ENCODE results near the gene MRPL41. TPM values are rescaled to one million over a fixed set of nuclear protein-coding genes. Genes with fewer than 3 reads are reported as not detected.
"Not testable (repeated sequence)": the region's sequence is repeated elsewhere in the genome, so short reads cannot be mapped to it uniquely, and the experiment has no call there.

MRPL41 gene
- total RNA-seq, 3 donors from 2014 or later = 81.6 to 99.0 (median 86.3) TPM

GRCh38 chr9:137516144-137516917, 35.3 kb upstream of the MRPL41 start:
- DNase-seq (no peak), ATAC-seq (no peak)
- H3K4me1 Mint-ChIP-seq (ENCODE audit: low read depth) = peaks cover 4% of the 10 kb centered on the region
- no peaks in the 10 kb centered on the region for H3K9me3 Mint-ChIP-seq
- no peaks in the 10 kb centered on the region for H3K36me3 Mint-ChIP-seq (ENCODE audit: insufficient read depth)
- H3K4me3 Mint-ChIP-seq = no peak overlapping the region
- no peaks in the 10 kb centered on the region for H3K27me3 Mint-ChIP-seq (ENCODE audit: low read depth)

GRCh38 chr9:137518661-137519459, 32.8 kb upstream of the MRPL41 start:
- not testable (repeated sequence) for ATAC-seq; H3K4me3 Mint-ChIP-seq; H3K4me1 Mint-ChIP-seq (ENCODE audit: low read depth); DNase-seq; H3K36me3 Mint-ChIP-seq (ENCODE audit: insufficient read depth); H3K9me3 Mint-ChIP-seq; H3K27me3 Mint-ChIP-seq (ENCODE audit: low read depth)

DNA sequence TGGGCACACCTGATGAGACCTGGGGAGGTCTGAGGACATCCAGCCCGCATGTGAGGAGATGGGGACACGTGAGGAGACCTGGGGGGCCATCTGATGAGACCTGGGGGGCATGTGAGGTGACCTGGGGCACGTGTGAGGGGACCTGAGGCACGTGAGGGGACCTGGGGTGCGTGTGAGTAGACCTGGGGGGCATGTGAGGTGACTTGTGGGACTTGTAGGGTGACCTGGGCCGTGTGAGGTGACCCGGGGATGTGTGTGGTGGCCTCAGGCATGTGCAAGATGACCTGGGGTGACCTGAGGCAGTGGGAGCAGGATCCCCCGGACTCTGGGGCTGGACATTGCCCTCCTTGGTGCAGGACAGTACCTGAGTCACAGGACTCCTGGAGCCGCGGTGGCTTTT, 32.1 kb upstream of the MRPL41 start:
- H3K9me3 Mint-ChIP-seq = no peaks in the 10 kb centered on the region
- H3K4me1 Mint-ChIP-seq (ENCODE audit: low read depth) = no peaks in the 10 kb centered on the region
- no peak overlapping the region for H3K4me3 Mint-ChIP-seq
- H3K36me3 Mint-ChIP-seq (ENCODE audit: insufficient read depth) = no peaks in the 10 kb centered on the region
- ATAC-seq = no peak
- DNase-seq = no peak
- H3K27me3 Mint-ChIP-seq (ENCODE audit: low read depth) = no peaks in the 10 kb centered on the region

GRCh38 chr9:137520614-137521404, 30.9 kb upstream of the MRPL41 start:
- Mint-ChIP-seq H3K27me3 (ENCODE audit: low read depth) (no peaks in the 10 kb centered on the region), H3K9me3 (no peaks in the 10 kb centered on the region), H3K4me3 (no peak overlapping the region), H3K4me1 (ENCODE audit: low read depth) (peaks cover 2% of the 10 kb centered on the region), H3K36me3 (ENCODE audit: insufficient read depth) (no peaks in the 10 kb centered on the region)
- no peak for ATAC-seq
- DNase-seq = no peak

DNA sequence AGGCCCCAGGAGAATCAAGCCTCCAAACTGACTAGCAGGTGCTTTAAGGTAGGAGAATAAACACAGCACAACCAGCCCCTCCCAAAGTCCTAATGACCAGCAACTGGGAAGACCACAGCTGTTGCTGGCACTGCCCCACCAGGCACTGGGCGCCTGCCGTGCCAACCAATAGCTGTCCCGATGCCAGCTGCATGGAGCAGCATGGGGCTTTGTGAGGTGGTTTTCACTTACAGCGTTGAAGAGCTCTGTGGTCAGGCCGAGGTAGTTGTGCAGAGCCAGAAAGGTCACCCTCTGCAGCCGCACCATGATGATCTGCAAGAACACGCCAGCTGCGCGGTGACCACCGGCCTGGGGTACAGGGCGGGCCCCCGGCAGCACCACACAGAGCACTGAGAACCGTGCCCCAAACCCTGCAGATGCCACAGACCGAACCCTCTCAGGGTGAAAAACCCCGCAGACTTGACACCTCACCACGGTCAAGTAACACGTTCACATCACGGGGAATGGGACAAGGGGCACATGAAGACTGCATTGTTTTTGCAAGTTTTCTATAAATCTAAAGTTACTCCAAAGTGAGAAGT, 30.2 kb upstream of the MRPL41 start:
- no peaks in the 10 kb centered on the region for H3K27me3 Mint-ChIP-seq (ENCODE audit: low read depth)
- ATAC-seq = no peak
- H3K9me3 Mint-ChIP-seq = no peaks in the 10 kb centered on the region

GRCh38 chr9:137522746-137523455, 28.8 kb upstream of the MRPL41 start:
- H3K4me1 Mint-ChIP-seq (ENCODE audit: low read depth) = peaks cover 2% of the 10 kb centered on the region
- H3K27me3 Mint-ChIP-seq (ENCODE audit: low read depth) = no peaks in the 10 kb centered on the region
- ATAC-seq (no peak), DNase-seq (no peak)
- H3K9me3 Mint-ChIP-seq = no peaks in the 10 kb centered on the region
- H3K4me3 Mint-ChIP-seq = no peak overlapping the region
- no peaks in the 10 kb centered on the region for H3K36me3 Mint-ChIP-seq (ENCODE audit: insufficient read depth)

More for the DNA sequence above, 30.2 kb upstream of the MRPL41 start:
- Mint-ChIP-seq H3K4me3 (no peak overlapping the region), H3K36me3 (ENCODE audit: insufficient read depth) (no peaks in the 10 kb centered on the region), H3K4me1 (ENCODE audit: low read depth) (peaks cover 2% of the 10 kb centered on the region)
- DNase-seq = no peak

DNA sequence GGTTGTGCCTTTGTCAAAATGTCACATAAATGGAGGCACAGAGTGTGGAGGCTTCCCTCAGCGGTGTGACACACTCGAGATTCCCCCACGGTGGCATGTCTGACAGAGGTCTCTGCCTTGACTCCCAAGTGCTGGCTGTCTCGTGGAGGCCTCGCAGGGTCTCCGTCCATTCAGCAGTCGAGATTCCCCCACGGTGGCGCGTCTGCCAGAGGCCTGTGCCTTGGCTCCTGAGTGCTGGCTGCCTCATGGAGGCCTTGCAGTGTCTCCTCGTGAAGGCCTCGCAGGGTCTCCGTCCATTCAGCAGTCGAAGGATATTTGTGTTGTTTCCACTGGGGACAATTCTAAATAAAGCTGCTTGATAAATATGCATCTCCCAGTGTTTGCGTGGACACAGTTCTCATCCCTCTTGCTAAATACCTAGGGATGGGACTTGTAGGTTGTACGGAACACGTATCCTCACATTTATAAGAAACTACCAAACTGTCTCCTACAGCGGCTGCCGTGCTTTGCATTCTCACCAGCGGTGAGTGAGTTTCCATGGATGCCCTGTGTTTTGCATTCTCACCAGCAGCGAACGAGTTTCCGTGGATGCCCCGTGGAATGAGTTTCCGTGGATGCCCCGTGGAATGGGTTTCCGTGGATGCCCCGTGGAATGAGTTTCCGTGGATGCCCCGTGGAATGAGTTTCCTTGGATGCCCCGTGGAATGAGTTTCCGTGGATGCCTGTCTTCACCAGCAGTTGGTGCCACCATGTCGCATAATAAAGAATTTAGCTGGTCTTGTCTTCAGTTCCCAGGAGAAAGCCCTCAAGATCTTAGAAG, 27.3 kb upstream of the MRPL41 start:
- Mint-ChIP-seq H3K9me3 (no peaks in the 10 kb centered on the region), H3K4me3 (no peak overlapping the region), H3K4me1 (ENCODE audit: low read depth) (peaks cover 2% of the 10 kb centered on the region), H3K27me3 (ENCODE audit: low read depth) (no peaks in the 10 kb centered on the region), H3K36me3 (ENCODE audit: insufficient read depth) (no peaks in the 10 kb centered on the region)
- no peak for DNase-seq
- ATAC-seq = no peak

- no peaks in the 10 kb centered on the region for H3K9me3 Mint-ChIP-seq
- ATAC-seq = no peak
- H3K36me3 Mint-ChIP-seq (ENCODE audit: insufficient read depth) = no peaks in the 10 kb centered on the region
- no peak overlapping the region for H3K4me3 Mint-ChIP-seq
- no peak for DNase-seq
- no peaks in the 10 kb centered on the region for H3K27me3 Mint-ChIP-seq (ENCODE audit: low read depth)
- H3K4me1 Mint-ChIP-seq (ENCODE audit: low read depth) = peaks cover 2% of the 10 kb centered on the region
Observed at GRCh38 chr9:137524981-137525317, 26.7 kb upstream of the MRPL41 start.

GRCh38 chr9:137530331-137530730, 21.3 kb upstream of the MRPL41 start:
- H3K36me3 Mint-ChIP-seq (ENCODE audit: insufficient read depth) = no peaks in the 10 kb centered on the region
- H3K9me3 Mint-ChIP-seq = no peaks in the 10 kb centered on the region
- no peaks in the 10 kb centered on the region for H3K27me3 Mint-ChIP-seq (ENCODE audit: low read depth)

DNA sequence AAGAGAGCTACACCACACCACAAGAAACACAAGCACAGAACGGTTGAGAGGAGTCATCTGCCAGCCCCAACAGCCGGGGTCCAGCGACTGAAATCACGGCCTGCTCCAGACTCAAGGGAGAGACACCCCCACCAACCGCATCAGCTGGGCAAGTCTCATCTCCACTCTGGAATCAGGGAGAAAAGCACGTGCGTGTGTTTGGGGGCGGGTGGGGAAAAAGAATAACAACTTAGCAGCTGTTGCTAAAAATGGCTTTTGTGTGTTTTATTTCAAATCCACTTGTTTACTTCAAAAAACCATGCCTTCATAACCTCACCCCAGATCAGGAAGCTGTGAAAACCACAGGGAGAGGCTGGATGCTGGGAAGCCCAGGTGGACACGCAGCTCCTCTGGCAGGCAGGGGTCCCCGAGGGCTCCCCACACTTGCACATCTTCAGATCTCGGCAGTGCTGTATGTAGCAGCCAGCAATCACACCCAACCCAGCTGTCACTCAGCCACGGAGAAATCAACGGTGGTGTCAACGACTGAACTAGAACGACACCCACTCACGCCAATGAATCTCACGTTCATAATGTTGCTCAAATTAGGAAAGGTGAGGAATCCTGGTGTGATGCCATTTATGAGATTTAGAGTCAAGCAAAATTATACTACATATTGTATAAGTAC, 20.4 kb upstream of the MRPL41 start:
- no peak for ATAC-seq
- Mint-ChIP-seq H3K4me3 (no peak overlapping the region), H3K4me1 (ENCODE audit: low read depth) (peaks cover 14% of the 10 kb centered on the region), H3K36me3 (ENCODE audit: insufficient read depth) (peaks cover 2% of the 10 kb centered on the region), H3K9me3 (peaks cover 2% of the 10 kb centered on the region), H3K27me3 (ENCODE audit: low read depth) (no peaks in the 10 kb centered on the region)
- no peak for DNase-seq

More at GRCh38 chr9:137530331-137530730, 21.3 kb upstream of the MRPL41 start:
- no peak for DNase-seq
- no peak overlapping the region for H3K4me3 Mint-ChIP-seq
- ATAC-seq = no peak
- H3K4me1 Mint-ChIP-seq (ENCODE audit: low read depth) = peaks cover 12% of the 10 kb centered on the region

DNA sequence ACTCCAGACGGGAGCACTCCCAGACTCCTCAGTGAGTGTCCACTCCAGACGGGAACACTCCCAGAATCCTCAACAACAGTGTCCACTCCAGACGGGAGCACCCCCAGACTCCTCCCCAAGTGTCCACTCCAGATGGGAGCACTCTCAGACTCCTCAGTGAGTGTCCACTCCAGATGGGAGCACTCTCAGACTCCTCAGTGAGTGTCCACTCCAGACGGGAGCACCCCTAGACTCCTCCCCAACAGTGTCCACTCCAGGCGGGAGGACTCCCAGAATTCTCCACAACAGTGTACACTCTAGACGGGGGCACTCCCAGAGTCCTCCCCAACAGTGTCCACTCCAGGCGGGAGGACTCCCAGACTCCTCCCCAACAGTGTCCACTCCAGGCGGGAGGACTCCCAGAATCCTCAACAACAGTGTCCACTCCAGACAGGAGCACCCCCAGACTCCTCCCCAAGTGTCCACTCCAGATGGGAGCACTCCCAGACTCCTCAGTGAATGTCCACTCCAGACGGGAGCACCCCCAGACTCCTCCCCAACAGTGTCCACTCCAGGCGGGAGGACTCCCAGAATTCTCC, 18.7 kb upstream of the MRPL41 start:
- not testable (repeated sequence) for H3K9me3 Mint-ChIP-seq; DNase-seq; H3K27me3 Mint-ChIP-seq (ENCODE audit: low read depth); ATAC-seq; H3K4me3 Mint-ChIP-seq; H3K36me3 Mint-ChIP-seq (ENCODE audit: insufficient read depth)
- H3K4me1 Mint-ChIP-seq (ENCODE audit: low read depth) = peaks cover 25% of the 10 kb centered on the region

DNA sequence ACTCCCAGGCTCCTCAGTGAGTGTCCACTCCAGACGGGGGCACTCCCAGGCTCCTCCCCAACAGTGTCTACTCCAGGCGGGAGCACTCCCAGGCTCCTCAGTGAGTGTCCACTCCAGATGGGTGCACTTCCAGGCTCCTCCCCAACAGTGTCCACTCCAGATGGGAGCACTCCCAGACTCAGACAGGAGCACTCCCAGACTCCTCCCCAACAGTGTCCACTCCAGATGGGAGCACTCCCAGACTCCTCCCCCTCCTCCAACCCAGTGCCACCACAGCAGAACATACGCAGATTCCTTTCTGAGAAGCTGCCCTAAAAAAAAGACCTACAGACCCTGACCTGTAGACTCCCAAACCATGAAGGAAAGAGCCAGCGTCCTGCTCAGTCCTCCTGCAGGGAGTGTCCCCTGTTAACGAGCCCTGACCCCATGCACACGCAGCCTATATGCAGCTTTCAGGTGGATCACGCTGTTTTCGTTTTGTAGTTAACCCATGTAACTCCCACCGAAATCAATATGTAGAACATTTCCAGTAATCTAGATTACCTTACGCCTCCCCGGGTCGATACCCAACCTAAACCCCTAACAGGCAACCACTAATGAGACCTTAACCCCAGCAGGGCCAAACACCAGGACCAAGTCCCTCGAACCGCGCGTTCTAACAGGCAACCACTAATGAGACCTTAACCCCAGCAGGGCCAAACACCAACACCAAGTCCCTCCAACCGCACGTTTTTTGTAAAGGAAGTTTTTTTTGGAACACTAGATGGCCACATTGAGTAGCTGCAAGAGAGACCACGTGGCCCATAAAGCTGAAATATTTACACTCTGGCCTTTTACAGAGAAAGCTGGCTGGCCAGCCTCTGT, 17.2 kb upstream of the MRPL41 start:
- peaks cover 5% of the 10 kb centered on the region for H3K9me3 Mint-ChIP-seq
- DNase-seq (no peak), ATAC-seq (peak; percentile 77)
- no peaks in the 10 kb centered on the region for H3K27me3 Mint-ChIP-seq (ENCODE audit: low read depth)
- H3K36me3 Mint-ChIP-seq (ENCODE audit: insufficient read depth) = peaks cover 4% of the 10 kb centered on the region
- H3K4me3 Mint-ChIP-seq = no peak overlapping the region
- peaks cover 25% of the 10 kb centered on the region for H3K4me1 Mint-ChIP-seq (ENCODE audit: low read depth)
